ENCODE results near the gene C17orf67.
"Not testable (repeated sequence)": the region's sequence is repeated elsewhere in the genome, so short reads cannot be mapped to it uniquely, and the experiment has no call there.

Gene C17orf67

GRCh38 chr17:56774650-56775049, 59.1 kb downstream of the C17orf67 start:
- DNase-seq (ENCODE audit: low read depth in 1 of 2, low spot score in 1 of 2): no peak

- DNase-seq (ENCODE audit: low read depth in 1 of 2, low spot score in 1 of 2): no peak
Measured at GRCh38 chr17:56773124-56773523, 60.6 kb downstream of the C17orf67 start.

GRCh38 chr17:56772442-56772841, 61.3 kb downstream of the C17orf67 start:
- no peak for DNase-seq (ENCODE audit: low read depth in 1 of 2, low spot score in 1 of 2)

- no peak for DNase-seq (ENCODE audit: low read depth in 1 of 2, low spot score in 1 of 2)
Measured at GRCh38 chr17:56771975-56772374, 61.7 kb downstream of the C17orf67 start.

- DNase-seq (ENCODE audit: low read depth in 1 of 2, low spot score in 1 of 2): no peak
Measured at GRCh38 chr17:56771563-56771962, 62.2 kb downstream of the C17orf67 start.

- DNase-seq (ENCODE audit: low read depth in 1 of 2, low spot score in 1 of 2): no peak
Measured at GRCh38 chr17:56770427-56770826, 63.3 kb downstream of the C17orf67 start.

GRCh38 chr17:56765449-56765848, 68.3 kb downstream of the C17orf67 start:
- no peak for DNase-seq (ENCODE audit: low read depth in 1 of 2, low spot score in 1 of 2)

- DNase-seq (ENCODE audit: low read depth in 1 of 2, low spot score in 1 of 2): no peak
Measured at GRCh38 chr17:56762988-56763387, 70.7 kb downstream of the C17orf67 start.

GRCh38 chr17:56762144-56762543, 71.6 kb downstream of the C17orf67 start:
- no peak for DNase-seq (ENCODE audit: low read depth in 1 of 2, low spot score in 1 of 2)

GRCh38 chr17:56761387-56761786, 72.3 kb downstream of the C17orf67 start:
- no peak for DNase-seq (ENCODE audit: low read depth in 1 of 2, low spot score in 1 of 2)

GRCh38 chr17:56757611-56758010, 76.1 kb downstream of the C17orf67 start:
- not testable (repeated sequence) for DNase-seq (ENCODE audit: low read depth in 1 of 2, low spot score in 1 of 2)

GRCh38 chr17:56756536-56756935, 77.2 kb downstream of the C17orf67 start:
- DNase-seq (ENCODE audit: low read depth in 1 of 2, low spot score in 1 of 2): no peak

- no peak for DNase-seq (ENCODE audit: low read depth in 1 of 2, low spot score in 1 of 2)
Measured at GRCh38 chr17:56755310-56755709, 78.4 kb downstream of the C17orf67 start.

GRCh38 chr17:56754523-56755208, 79.1 kb downstream of the C17orf67 start:
- DNase-seq (ENCODE audit: low read depth in 1 of 2, low spot score in 1 of 2): no peak

- DNase-seq (ENCODE audit: low read depth in 1 of 2, low spot score in 1 of 2): no peak
Measured at GRCh38 chr17:56752263-56752836, 81.4 kb downstream of the C17orf67 start.

GRCh38 chr17:56751145-56751738, 82.5 kb downstream of the C17orf67 start:
- DNase-seq (ENCODE audit: low read depth in 1 of 2, low spot score in 1 of 2): no peak

GRCh38 chr17:56744721-56745120, 89.0 kb downstream of the C17orf67 start:
- no peak for DNase-seq (ENCODE audit: low read depth in 1 of 2, low spot score in 1 of 2)

GRCh38 chr17:56742601-56743000, 91.1 kb downstream of the C17orf67 start:
- no peak for DNase-seq (ENCODE audit: low read depth in 1 of 2, low spot score in 1 of 2)

Measured in activated T-helper 1 cell treated with anti-CD3 and anti-CD28 coated beads, Interleukin-2, amount 50 U/mL, for 16 hours (primary cell).